HL-60/S4 (cell line): ENCODE results near the gene EPS8L3.
"Not testable (repeated sequence)": the region's sequence is repeated elsewhere in the genome, so short reads cannot be mapped to it uniquely, and the experiment has no call there.

Source experiments
- in situ Hi-C: fragments of 300-500 bp; cut with MboI; formaldehyde crosslinking; loops from 2 replicates; pipeline ENCODE4 v1.14.3; 2022; ENCODE audit warnings: low sequenced_read_pairs

EPS8L3 gene

DNA sequence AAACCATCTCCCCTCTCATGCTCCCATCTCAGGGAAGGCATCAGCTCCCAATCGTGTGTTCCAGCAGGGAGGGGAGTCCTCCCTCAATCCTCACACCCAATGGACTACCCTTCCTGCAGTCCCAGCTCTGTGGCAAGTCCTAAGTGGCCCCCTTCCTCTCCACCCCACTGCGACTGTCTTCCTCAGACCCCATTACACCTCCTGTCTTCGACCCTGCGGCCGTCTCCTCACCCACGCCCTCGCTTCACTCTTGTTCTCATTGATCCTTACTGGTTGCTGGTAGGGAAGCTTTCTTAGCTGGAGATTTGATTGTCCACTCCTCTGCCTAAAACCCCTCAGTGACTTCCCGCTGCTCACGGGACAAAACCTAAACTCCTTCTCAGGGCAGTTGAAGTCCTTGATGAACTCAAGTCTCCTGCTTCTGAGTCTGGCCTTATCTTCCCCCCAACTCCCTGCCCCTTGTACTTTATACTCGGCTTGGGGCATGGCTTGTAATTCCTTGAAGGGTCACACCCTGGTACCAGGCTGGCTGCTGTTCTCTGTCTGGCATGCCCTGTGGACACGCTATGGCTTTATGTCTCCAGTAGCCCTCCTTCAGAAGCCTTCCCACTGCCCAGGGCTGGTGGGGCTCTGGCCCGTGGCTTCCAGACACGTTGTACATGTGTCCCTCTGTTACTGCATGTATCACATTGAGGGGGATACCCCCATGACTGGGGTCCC, 2.3 kb upstream of the EPS8L3 start:
- in situ Hi-C loops = no loop called here

DNA sequence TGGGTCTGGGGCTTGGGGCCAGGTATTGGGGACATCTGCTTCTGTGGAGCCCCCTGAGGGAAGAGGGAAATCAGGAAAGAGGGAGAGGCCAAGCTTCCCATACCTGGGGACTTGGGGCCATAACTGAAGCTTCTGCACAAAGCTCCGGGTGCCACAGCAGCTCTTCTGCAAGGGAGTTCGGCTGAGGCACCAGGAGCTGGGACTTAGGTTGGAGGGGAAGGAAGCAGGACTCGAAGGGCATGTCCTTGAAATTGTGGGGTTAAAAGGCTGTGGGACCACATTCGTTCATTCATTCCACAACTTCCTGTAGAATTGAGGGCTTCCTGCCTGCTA, 1.7 kb upstream of the EPS8L3 start:
- in situ Hi-C loops = no loop called here

DNA sequence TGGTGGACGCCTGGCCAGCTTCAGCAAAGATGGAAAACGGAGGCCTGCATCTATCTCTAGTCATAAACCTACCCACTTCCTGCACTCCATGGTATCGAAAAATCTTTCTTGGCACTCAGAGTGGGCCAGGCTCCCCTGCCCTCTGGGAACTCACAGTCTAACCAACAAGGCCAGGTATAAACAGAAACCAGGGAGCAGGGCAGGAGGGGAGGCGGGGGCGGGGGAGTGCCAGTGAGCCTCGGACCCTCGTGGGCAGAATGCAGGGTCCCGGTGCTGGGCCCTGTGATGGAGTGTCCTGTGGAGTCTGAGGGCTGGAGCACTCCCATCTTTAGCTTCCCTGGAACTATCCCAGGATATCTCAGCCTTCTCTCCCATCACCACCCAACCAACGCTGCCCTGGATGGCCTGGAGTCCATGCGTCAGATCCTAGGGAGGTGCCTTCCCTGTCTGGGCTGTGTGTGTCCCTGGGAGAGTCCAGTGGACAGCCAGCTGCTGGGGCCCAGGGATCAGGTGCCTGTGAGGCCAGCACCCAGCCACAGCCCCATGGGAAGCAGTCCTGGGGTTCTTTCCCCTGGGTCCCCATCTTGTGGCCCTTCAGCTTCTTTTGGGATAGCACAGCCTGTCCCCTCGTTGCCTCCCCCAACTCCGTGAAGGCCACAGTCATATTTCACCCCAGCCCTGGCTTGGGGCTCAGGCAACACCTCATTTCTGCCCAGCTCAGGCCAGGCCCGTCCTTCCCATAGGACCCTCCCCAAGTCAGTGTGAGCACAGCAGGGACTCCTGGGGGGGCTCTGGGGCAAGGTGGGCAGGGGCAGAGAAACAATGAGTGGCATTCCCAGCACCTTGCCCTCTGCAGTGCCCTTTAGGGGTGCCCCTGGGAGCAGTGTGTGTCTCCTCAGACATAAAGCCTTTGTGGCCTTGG, 1.1 kb upstream of the EPS8L3 start:
- in situ Hi-C loops = no loop called here

DNA sequence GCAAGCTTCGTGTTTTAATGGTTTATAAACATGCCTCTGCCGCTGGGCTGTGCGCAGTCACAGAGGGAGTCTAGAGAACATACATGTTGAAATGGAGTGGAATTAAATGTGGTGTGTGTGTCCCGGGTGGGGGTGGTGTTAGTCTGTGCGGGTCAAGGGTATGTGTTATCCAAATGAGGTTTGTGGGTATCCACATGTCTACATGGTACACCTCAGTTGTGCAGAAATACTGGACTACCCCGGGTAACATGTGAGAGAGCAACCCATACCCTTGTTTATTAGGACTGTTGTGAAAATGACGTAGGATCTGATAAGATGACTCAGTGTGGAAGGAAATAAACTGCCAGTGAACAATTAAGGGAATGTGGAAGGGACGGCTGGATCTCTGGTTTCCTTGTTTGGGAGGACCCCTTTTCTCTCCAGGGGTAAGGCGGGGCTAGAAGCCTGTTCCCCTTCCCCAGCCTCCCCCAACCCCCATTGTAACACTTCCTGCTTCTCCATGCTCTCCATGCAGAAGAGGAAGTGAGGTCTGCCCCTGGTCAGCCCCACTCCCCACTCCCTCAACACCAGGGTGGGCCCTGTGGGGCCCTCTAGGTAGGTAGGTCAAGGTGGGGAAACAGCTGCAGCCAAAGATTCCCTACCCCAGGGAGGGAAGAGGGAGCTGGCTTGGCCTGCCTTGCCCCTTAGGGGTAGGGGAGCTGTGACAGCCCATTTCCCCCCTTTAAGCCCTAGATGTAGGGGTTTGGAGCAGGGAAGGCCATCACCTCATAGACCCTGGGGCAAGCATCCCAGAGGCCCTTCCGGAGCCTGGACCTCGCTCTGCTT, 690 bp downstream of the EPS8L3 start:
- in situ Hi-C loops = no loop called here

DNA sequence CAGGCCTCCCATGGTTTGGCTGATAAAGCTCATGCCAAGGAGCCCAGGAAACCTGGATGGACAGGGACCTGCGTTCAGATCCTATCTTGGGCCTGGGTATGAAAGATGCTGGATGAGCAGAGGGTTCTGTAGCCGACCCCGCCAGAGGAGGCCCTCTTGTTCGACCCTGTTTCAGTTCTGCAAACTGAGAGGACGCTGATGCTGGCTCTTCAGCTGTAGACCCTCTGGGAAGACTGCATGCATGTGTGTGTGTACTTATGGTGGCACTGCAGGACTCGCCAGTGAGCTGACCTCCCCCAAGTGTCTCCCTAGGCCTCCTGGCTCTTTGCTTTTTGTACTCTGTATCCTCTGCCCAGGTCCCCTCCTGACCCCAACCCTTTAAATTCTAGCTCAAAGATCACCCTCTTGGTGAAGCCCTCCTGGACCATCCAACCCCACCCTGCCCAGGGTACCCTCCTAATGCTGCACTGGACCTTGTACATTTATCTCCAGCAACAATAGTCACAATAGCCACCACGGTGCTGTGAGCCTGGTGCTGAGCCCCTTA, 1.6 kb downstream of the EPS8L3 start:
- in situ Hi-C loops = no loop called here

DNA sequence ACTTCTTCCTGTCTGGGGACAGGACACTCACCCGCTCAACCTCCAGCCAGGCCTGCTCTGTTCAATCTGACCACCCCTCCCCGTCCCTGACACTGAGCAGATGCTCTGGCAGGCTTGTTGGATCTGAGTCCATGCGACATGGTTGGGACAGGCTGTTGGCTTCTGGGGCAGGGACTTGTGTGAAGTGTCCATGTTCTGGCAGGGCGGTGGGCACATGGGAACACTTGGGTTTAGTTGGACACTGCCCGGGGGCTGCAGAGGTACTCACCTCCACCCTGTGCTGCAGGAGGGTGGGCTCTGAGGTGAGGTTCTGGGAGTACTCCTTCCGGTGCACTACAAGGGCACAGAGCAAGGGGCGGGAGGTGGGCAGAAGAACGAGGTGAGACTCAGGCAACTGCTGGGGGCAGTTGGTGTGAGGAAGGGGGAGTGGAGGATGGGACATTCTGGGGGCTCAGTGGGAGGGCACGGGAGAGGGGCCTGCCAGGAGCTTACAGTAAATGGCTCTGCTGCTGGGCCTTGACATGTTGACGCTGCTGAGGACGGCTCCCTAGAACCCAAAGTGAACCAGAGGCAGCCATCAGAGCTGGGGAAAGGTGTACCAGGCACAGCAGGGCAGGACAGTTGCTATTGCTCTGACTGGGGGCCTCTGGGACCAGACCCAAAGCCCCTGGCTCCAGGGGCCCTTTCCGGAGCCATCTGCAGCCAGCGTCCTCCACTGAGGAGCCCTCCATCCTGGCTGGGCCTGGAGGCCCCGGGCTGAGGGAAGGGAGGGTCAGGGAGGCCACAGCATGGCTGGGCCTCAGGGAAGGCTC, 2.3 kb downstream of the EPS8L3 start:
- in situ Hi-C loops = no loop called here

DNA sequence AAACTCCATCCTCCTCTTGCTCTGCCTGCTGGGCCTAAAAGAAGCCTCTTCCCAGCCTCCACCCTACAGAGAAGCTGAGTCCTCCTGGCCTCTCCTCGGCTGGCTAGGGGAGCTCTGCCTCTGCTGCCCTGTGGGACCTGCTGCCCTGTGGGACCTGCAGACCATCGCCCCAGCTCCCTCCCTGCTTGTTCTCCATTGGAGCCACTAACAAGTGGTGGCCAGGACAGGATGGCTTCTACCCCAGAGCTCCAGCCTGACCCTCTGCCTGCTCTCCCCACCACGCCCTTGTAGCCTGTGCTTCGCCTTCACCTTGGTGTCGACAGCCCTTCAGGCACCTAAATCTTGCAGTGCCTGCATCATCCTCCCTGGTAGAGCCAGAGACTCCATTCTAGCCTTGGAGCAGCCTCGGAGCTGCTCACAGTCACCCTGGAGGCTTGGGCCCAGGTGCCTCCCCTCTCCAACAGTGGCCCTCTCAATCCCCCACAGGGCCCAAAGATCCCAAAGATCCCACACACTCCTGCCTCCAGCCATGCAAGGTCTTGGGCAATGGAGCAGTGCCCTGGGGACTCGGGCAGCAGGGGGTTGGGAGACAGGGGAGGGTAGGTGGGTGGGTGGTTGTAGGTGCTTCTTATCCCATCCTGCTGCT, 3.0 kb downstream of the EPS8L3 start:
- in situ Hi-C loops = no loop called here

DNA sequence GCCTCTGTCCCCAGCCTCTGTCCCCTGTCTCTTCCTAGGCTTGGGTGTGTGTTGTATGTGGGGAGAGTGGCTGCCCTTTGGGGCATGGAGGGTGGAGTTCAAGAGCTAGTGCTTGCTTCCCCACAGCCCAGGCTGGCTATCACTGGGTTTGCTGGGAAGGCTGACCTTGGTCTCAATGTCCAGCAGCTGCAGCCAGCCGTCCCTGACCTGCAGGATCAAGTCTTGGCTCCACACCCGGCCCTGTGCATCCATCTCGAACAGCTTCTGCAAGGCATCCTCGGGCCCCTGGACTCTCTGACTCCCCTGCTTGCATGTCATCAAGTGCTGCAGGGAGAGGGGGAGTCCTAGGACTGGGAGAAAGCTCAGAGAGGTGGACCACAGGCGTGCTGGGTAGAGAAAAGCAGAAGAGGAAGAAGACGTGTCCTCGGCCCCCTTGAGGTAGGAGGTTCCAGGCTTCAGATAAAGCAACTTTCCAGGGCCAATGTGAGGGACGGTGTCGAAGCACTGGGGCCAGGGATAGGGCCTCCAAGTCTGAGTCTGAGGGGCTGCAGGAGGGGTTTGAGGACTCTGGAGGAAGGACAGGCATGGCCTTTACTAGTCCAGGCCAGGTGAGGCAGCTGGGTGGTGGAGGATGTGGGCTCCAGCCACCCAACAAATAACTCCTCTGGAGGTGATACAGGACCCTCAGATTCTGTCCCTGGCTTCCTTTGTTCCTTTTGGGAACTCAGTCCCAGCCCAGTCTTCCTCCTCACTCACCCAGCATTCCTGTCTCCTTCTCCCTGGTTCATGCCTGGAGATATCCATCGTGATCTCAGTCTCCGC, 4.0 kb downstream of the EPS8L3 start:
- in situ Hi-C loops = no loop called here

DNA sequence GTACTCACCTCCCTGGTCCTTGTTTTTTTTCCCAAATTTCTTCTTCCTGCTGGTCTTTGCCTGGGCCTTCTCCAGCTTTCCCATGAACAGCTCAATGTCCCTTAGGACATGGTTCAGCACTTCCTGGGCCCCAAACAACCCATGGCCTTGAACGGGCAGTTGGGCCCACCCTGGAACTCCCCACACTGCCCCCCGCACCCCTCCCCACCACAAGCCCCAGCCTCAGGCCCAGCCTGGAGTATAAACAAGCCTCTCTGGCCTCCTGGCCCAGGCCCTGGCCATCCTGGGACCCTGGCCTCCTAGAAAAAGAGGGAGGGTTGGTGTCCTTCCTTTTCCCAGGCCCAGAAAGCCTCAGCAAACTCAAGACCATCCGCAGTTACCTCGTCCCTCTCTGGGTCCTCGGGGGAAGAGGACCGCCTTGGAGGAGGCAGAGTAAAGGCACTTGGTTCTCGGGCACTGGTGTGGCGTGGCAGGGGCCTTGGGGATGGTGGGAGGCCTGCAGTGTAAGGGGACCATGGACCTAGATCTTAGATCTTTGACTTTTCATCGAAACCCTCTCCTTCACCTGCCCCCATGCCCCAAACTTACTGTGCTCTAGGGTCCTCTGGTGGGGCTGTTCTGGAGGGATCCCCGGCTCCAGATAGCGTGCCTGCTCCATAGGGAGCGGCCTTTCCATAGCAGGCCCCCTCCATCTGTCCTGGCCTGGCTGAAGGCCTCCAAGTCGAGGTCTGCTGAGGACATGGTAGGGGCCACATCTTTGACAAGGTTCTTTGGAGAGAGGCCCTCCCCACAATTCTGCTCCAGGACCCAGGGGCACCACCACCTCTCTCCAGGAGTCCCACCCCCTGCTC, 5.6 kb downstream of the EPS8L3 start:
- in situ Hi-C loops = no loop called here

DNA sequence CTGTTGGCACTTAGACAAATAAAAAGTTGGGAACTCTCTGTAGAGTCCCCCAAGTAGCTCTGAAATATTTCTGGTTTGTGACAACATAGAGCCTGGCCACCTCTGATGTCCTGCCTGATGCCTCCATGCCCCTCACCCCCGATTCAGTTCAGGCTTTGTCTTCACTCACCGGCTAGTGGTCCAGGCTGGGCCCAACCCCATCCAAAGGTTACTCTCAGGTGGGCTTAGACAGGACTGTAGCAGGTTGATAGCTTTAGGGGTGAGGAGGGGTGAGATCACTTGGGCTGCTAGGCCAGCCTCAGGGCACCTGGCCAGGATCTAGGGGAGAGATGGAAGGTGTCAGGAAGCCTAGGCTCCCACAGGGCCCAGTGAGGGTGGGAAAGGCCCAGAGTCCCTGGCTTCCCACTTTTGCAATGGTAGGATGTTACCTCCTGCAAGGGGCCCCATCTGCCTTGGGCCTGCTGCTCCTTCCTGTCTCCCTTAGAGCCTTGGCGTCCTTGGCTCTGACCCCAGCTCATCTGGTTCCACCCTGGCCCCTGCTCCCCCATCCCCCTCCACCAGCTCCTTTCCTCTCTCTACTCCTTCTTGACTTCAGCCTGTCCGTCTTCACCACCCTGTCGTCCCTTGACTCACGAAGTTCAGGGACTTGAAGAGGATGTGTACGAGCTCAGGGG, 6.7 kb downstream of the EPS8L3 start:
- in situ Hi-C loops = no loop called here

DNA sequence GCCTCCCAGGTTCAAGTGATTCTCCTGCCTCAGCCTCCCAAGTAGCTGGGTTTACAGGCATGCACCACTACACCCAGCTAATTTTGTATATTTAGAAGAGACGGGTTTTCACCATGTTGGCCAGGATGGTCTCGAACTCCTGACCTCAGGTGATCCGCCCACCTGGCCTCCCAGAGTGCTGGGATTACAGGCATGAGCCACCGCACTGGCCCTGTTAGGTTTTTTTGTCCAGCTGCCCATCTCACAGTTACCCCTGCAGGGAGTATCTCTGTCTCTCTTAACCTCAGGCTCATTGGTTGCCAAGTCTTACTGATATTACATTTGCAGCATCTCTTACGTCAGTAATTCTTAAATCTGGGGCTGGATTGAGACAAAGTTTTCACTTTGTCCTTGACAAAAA, 7.4 kb downstream of the EPS8L3 start:
- in situ Hi-C loops = not testable (repeated sequence)

DNA sequence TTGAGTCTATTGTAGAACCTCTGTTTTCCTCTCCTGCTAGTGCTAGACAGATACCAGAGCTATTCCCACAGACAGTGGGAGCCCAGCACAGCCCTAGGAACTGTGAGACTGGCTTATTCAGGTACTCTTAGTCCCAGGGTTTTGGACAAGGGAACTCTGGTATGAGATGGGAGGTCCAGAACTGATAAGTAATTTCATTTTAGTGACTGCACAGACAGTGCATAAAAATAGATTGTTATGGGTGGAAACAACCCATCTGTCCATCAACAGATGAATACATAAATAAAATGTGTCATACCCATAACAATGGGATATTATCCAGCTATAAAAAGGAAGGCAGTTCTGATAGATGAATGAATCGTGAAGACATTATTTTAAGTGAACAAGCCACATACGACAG, 9.0 kb downstream of the EPS8L3 start:
- in situ Hi-C loops = no loop called here

DNA sequence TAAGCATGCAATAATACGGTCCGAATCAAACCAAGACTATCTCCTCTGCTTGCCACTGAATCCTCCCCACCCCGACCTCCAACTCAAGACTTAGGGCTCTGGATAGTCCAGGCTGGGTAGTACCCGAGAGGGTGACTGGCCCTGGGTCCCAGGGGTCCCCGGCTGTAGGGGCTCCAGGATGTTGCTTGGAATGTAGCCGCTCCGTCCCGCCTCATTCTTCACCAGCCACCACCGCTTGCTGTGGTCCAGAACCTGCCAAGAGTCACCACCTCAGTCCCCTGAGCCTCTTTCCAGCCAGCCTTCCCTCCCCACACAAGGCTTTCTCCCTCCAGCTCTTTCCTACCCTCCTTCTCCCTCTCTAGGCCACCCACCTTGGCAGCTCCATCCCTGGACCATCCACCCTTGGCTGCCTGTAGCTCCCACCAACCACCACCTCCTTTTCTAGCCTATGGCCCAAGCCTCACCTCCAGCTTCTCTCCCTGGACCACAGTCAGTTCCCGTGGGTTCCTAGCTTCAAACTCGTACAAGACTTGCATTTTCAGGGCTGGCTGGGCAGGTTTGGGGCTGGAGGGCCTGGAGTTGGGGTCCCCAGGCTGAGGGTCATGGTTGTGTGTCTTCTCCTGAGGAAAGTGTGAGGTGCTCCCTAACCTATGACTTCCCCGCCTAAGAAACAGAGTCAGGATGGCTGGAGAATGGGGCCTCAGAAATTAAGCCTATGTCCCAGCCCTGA, 12.0 kb downstream of the EPS8L3 start:
- in situ Hi-C loops = no loop called here

DNA sequence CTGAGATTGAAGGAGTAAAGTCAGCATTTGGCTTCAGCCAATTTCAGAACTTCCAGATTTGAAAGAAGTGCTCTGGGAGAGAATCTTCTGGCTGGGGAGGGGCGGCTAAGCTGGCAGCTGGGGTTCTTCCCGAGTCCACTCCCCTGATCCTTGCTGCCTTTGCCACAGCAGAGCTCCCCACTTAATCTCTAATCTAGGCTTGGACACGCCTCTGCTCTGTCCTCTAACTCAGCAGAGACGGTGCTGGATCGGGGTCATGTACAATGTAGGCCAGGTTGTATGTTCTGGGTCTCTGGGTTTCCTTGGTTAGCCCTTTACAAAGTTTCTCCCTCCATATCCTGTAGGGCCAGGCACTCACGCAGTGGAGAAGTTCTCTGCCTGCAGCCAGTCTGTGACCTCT, 12.8 kb downstream of the EPS8L3 start:
- in situ Hi-C loops = no loop called here

DNA sequence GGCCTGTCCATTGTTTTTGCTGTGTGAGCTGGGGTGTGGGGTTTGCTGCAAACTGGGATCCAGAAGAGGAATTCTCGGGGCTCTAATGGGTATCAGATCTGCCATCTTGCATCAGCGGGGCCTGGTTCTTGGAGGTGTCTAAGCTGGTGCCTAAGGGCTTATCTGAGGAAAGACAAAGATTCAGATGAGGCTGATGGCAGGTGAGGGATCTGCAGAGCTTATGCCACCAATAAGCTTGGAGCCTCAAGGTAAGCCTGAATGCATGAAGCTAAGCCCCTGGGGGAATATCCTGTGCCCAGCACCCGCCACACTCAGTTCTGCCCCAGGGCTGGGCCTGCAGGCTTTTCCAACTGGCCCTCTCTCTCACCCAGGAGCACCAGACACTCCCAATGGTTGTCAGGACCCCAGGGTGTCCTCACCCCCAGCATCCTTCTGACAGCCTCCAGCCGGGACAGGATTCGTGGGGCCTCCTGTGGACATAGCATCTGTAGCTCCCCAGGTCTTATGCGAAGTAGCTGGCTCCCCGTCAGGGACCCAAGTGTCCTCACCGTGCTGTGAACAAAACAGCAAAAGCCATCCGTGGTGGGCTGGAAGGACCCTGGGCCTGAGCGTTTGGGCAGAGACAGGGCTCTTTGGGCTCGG, 13.4 kb downstream of the EPS8L3 start:
- in situ Hi-C loops = no loop called here

DNA sequence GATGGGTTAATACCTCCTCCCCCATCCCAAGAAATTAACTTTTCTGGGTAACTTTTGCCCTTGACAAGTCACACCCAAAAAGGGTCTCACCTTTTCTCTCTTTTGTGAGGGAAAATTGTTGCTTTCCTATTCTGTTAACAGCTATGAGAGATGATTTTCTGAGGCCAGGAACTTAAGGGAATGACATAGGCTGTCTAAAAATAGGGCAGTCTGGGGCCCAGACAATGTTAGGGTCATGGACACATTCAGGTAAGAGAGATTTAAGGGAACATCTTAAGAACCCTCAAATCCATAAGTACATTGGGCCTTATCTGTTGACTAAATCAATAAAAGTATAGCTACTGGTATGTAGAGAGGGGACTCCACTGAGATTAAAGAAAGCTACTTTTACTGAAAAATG, 14.5 kb downstream of the EPS8L3 start:
- in situ Hi-C loops = no loop called here
